HUES48 (cell line): ENCODE results near the gene CDH26.

Experiments
- H3K27ac ChIP-seq: one replicate; pipeline ENCODE4 v1.7.0; 2013; ENCODE audit warnings: low read depth, low read length, inconsistent platforms
- H3K27me3 ChIP-seq: 2 replicates; pipeline ENCODE4 v1.6.1; 2013; ENCODE audit warnings: mild to moderate bottlenecking, low read length; ENCODE audit not compliant: control insufficient read depth, insufficient read depth
- H3K36me3 ChIP-seq: 2 replicates; pipeline ENCODE4 v1.6.1; 2013; ENCODE audit warnings: low read length; ENCODE audit not compliant: control insufficient read depth, insufficient read depth
- H3K4me1 ChIP-seq: 2 replicates; pipeline ENCODE4 v1.6.1; 2013; ENCODE audit warnings: mild to moderate bottlenecking, low read length; ENCODE audit not compliant: control insufficient read depth, insufficient read depth
- H3K4me3 ChIP-seq: 2 replicates; pipeline ENCODE4 v1.5.1; 2013; ENCODE audit warnings: mild to moderate bottlenecking, low read depth, low read length
- H3K9ac ChIP-seq: 2 replicates; pipeline ENCODE4 v1.6.1; 2013; ENCODE audit warnings: mild to moderate bottlenecking, low read depth, low read length, moderate library complexity
- H3K9me3 ChIP-seq: 2 replicates; pipeline ENCODE4 v1.6.1; 2013; ENCODE audit warnings: low read length; ENCODE audit not compliant: control insufficient read depth, insufficient read depth

Gene CDH26

GRCh38 chr20:60057866-60058807 lies 99.9 kb downstream of the CDH26 start:
- H3K27me3 ChIP-seq: no peaks in the 10 kb centered on the region
- H3K36me3 ChIP-seq: no peaks in the 10 kb centered on the region
- peak overlapping the region; percentile 69 for H3K27ac ChIP-seq
- H3K4me1 ChIP-seq: peaks cover 13% of the 10 kb centered on the region
- H3K9me3 ChIP-seq: no peaks in the 10 kb centered on the region
- H3K4me3 ChIP-seq: no peak overlapping the region
- H3K9ac ChIP-seq: no peak overlapping the region

GRCh38 chr20:60058879-60059278 lies 100.7 kb downstream of the CDH26 start:
- peaks cover 13% of the 10 kb centered on the region for H3K4me1 ChIP-seq
- no peak overlapping the region for H3K9ac ChIP-seq
- H3K27me3 ChIP-seq: no peaks in the 10 kb centered on the region
- H3K27ac ChIP-seq: peak overlapping the region; percentile 69
- H3K36me3 ChIP-seq: no peaks in the 10 kb centered on the region
- H3K4me3 ChIP-seq: no peak overlapping the region
- no peaks in the 10 kb centered on the region for H3K9me3 ChIP-seq

GRCh38 chr20:60060006-60060557 lies 101.9 kb downstream of the CDH26 start:
- Histone ChIP-seq H3K4me3 (no peak overlapping the region), H3K4me1 (peaks cover 13% of the 10 kb centered on the region), H3K36me3 (no peaks in the 10 kb centered on the region), H3K9me3 (no peaks in the 10 kb centered on the region), H3K27ac (no peak overlapping the region), H3K9ac (no peak overlapping the region), H3K27me3 (no peaks in the 10 kb centered on the region)

- Histone ChIP-seq H3K9ac (no peak overlapping the region), H3K9me3 (no peaks in the 10 kb centered on the region), H3K4me3 (no peak overlapping the region), H3K27me3 (no peaks in the 10 kb centered on the region), H3K27ac (no peak overlapping the region), H3K4me1 (peaks cover 13% of the 10 kb centered on the region), H3K36me3 (no peaks in the 10 kb centered on the region)
Observed at GRCh38 chr20:60060593-60060992, 102.4 kb downstream of the CDH26 start.

- H3K9me3 ChIP-seq: no peaks in the 10 kb centered on the region
- no peak overlapping the region for H3K27ac ChIP-seq
- H3K36me3 ChIP-seq: no peaks in the 10 kb centered on the region
- peaks cover 13% of the 10 kb centered on the region for H3K4me1 ChIP-seq
- H3K4me3 ChIP-seq: no peak overlapping the region
- H3K27me3 ChIP-seq: no peaks in the 10 kb centered on the region
- no peak overlapping the region for H3K9ac ChIP-seq
Observed at GRCh38 chr20:60062431-60063047, 104.3 kb downstream of the CDH26 start.

GRCh38 chr20:60063048-60063451 lies 104.8 kb downstream of the CDH26 start:
- Histone ChIP-seq H3K36me3 (no peaks in the 10 kb centered on the region), H3K9me3 (no peaks in the 10 kb centered on the region), H3K27me3 (no peaks in the 10 kb centered on the region), H3K4me1 (peaks cover 8% of the 10 kb centered on the region), H3K27ac (no peak overlapping the region), H3K9ac (no peak overlapping the region), H3K4me3 (no peak overlapping the region)

- H3K9ac ChIP-seq: no peak overlapping the region
Observed at GRCh38 chr20:60063739-60064380, 105.6 kb downstream of the CDH26 start.

More at GRCh38 chr20:60063739-60064380, 105.6 kb downstream of the CDH26 start:
- H3K27me3 ChIP-seq: no peaks in the 10 kb centered on the region
- no peaks in the 10 kb centered on the region for H3K9me3 ChIP-seq
- peaks cover under 1% of the 10 kb centered on the region; the same call in 1 of the 2 replicates for H3K4me1 ChIP-seq
- H3K4me3 ChIP-seq: no peak overlapping the region
- H3K36me3 ChIP-seq: no peaks in the 10 kb centered on the region
- no peak overlapping the region for H3K27ac ChIP-seq
